Suprapubic skin (tissue), 3 donors: ENCODE data around the gene RBMS3.

Source experiments
- CTCF ChIP-seq, 2 donors: fragments of 200-600 bp in 1 of 2; fragments of 450-650 bp in 1 of 2; sonication (generic) in 1 of 2; IDR thresholded peaks; one replicate each; pipeline ENCODE4 v1.5.1; 2016 to 2019; ENCODE audit warnings: antibody characterized with exemption in 2 of 2, mild to moderate bottlenecking in 1 of 2, moderate library complexity in 1 of 2
- EP300 ChIP-seq: sonication (generic); formaldehyde crosslinking; IDR thresholded peaks from one replicate; pipeline ENCODE4 v1.6.1; 2017; ENCODE audit warnings: antibody characterized with exemption
- POLR2A ChIP-seq, 2 donors: fragments of 450-650 bp; IDR thresholded peaks; one replicate each; pipeline ENCODE4 v1.6.1; 2017; ENCODE audit warnings: antibody characterized with exemption in 2 of 2, mild to moderate bottlenecking in 2 of 2, moderate library complexity in 2 of 2

GRCh38 chr3:29348316-29348715 lies 67.4 kb downstream of the RBMS3 start:
- TF ChIP-seq CTCF (IDR thresholded peaks at IDR 0.05), result no peak
- no peak for TF ChIP-seq EP300
- TF ChIP-seq POLR2A (IDR thresholded peaks at IDR 0.05), result no peak
